Mucosa of descending colon (tissue), 3 donors: ENCODE results near the gene MEGF6. TPM values are rescaled to one million over a fixed set of nuclear protein-coding genes. Genes with fewer than 3 reads are reported as not detected.

Source experiments
- ATAC-seq: fragments of 200-7000 bp; cut with Tn5 transposase; one replicate; pipeline ENCODE4 v1.9.1; 2020; ENCODE audit warnings: mild to moderate bottlenecking, moderate library complexity
- DNase-seq, 3 donors: peaks; one replicate each; pipeline ENCODE4 v3.0.0-alpha.2; 2020
- H3K36me3 ChIP-seq: fragments of 200-600 bp; one replicate; pipeline ENCODE4 v1.8.0; 2021; ENCODE audit warnings: low read depth, mild to moderate bottlenecking
- H3K4me1 ChIP-seq: fragments of 200-600 bp; one replicate; pipeline ENCODE4 v1.8.0; 2021; ENCODE audit warnings: low read depth, mild to moderate bottlenecking
- H3K4me3 ChIP-seq: fragments of 200-600 bp; one replicate; pipeline ENCODE4 v1.8.0; 2021; ENCODE audit warnings: mild to moderate bottlenecking
- H3K9me3 ChIP-seq: fragments of 200-600 bp; one replicate; pipeline ENCODE4 v1.8.0; 2021; ENCODE audit warnings: mild to moderate bottlenecking
- CTCF ChIP-seq: fragments of 200-600 bp; IDR thresholded peaks from one replicate; pipeline ENCODE4 v1.8.0; 2022; ENCODE audit warnings: antibody characterized with exemption, mild to moderate bottlenecking
- intact Hi-C, 2 donors: fragments of 100-400 bp; cut with DNase I in 1 of 2; cut with micrococcal nuclease in 1 of 2; formaldehyde crosslinking; loops; one replicate each; pipeline versions ENCODE4 v1.11.0 to v1.11.1; 2022; cut with DNase I, micrococcal nuclease
- total RNA-seq, 3 donors: library from RNA; stranded (reverse); fragmentation: NEBNext Ultra II Directional in 2 of 3; extraction: Animal tissue kit (Norgen Biotek cat#: 25700) in 2 of 3; gene quantifications; one replicate each; pipeline versions ENCODE4 v1.2.1 to v1.2.4, GENCODE V29; 2021 to 2023
- donor health status: DM: no; HTN: no; CAD: no; lungs with moderate emphysema.
- donor health status: DM: no; HTN: no; CAD: no.
- donor health status: DM: no; HTN: yes; CAD: no.

Gene MEGF6
- total RNA-seq, 3 donors from 2014 or later, result 6.2 to 12.2 (median 8.5) TPM

GRCh38 chr1:3492545-3493246 is 118.6 kb downstream of the MEGF6 start:
- ATAC-seq, result no peak
- Histone ChIP-seq H3K4me1 (peaks cover 2% of the 10 kb centered on the region), H3K9me3 (no peaks in the 10 kb centered on the region), H3K36me3 (no peaks in the 10 kb centered on the region), H3K4me3 (no peak overlapping the region)
- intact Hi-C loops, result loop anchor here in 1 of 2 donors (5.0 kb wide), 1 partner anchor 125 kb away; no protein-coding TSS in a partner anchor
- no peak for TF ChIP-seq CTCF
- DNase-seq, result no peak

GRCh38 chr1:3491291-3492246 is 119.7 kb downstream of the MEGF6 start:
- peak; percentile 100 for TF ChIP-seq CTCF
- Histone ChIP-seq H3K36me3 (no peaks in the 10 kb centered on the region), H3K4me1 (peaks cover 2% of the 10 kb centered on the region), H3K9me3 (no peaks in the 10 kb centered on the region), H3K4me3 (no peak overlapping the region)
- peak; percentile 78 to 88 (median 85) for DNase-seq
- intact Hi-C loops, result loop anchor here in 1 of 2 donors (5.0 kb wide), 1 partner anchor 126 kb away; no protein-coding TSS in a partner anchor
- ATAC-seq, result peak; percentile 94

- no peaks in the 10 kb centered on the region for H3K9me3 ChIP-seq
- H3K4me1 ChIP-seq, result peaks cover 2% of the 10 kb centered on the region
- TF ChIP-seq CTCF, result no peak
- DNase-seq (no peak), ATAC-seq (no peak)
- no peaks in the 10 kb centered on the region for H3K36me3 ChIP-seq
- intact Hi-C loops, result loop anchor here in 1 of 2 donors (5.0 kb wide), 1 partner anchor 127 kb away; no protein-coding TSS in a partner anchor
- H3K4me3 ChIP-seq, result no peak overlapping the region
These were observed 121.1 kb downstream of the MEGF6 start for GRCh38 chr1:3490046-3490745.

- intact Hi-C loops, result no loop called here
- no peak for DNase-seq
- no peak for ATAC-seq
- TF ChIP-seq CTCF, result no peak
- peaks cover 8% of the 10 kb centered on the region for H3K4me1 ChIP-seq
- no peaks in the 10 kb centered on the region for H3K9me3 ChIP-seq
- H3K36me3 ChIP-seq, result no peaks in the 10 kb centered on the region
- no peak overlapping the region for H3K4me3 ChIP-seq
These were observed 122.9 kb downstream of the MEGF6 start for GRCh38 chr1:3488432-3488831.

GRCh38 chr1:3485016-3485415 is 126.3 kb downstream of the MEGF6 start:
- no peak for TF ChIP-seq CTCF
- H3K36me3 ChIP-seq, result no peaks in the 10 kb centered on the region
- intact Hi-C loops, result no loop called here

More at GRCh38 chr1:3485016-3485415, 126.3 kb downstream of the MEGF6 start:
- Histone ChIP-seq H3K9me3 (no peaks in the 10 kb centered on the region), H3K4me1 (peaks cover 8% of the 10 kb centered on the region), H3K4me3 (no peak overlapping the region)
- DNase-seq, result no peak
- ATAC-seq, result no peak
